ENCODE data around the gene CCDC171.

The CCDC171 gene

GRCh38 chr9:15975101-15975778 lies 422.4 kb downstream of the CCDC171 start:
- H3F3A ChIP-seq (ENCODE audit: insufficient read depth) = no peaks in the 10 kb centered on the region
- no peaks in the 10 kb centered on the region for H3K9me2 ChIP-seq (replicated peaks; ENCODE audit: insufficient read depth, low read length)
- H3K27me3 ChIP-seq (ENCODE audit: low read length) = no peaks in the 10 kb centered on the region
- no peak overlapping the region for H3K4me2 ChIP-seq (ENCODE audit: low read depth, low read length, poor library complexity, severe bottlenecking)
- H2AFZ ChIP-seq (ENCODE audit: low read depth, low read length, severe bottlenecking) = no peak overlapping the region
- no peak overlapping the region for H3K4me3 ChIP-seq (ENCODE audit: insufficient read depth, low read length, poor library complexity, severe bottlenecking)
- H3K9ac ChIP-seq (ENCODE audit: low read length) = no peak overlapping the region
- no peaks in the 10 kb centered on the region for H3K36me3 ChIP-seq (ENCODE audit: low read length)
- H3K79me2 ChIP-seq (ENCODE audit: insufficient read depth, low read length) = no peaks in the 10 kb centered on the region
- no peaks in the 10 kb centered on the region for H3K9me3 ChIP-seq (ENCODE audit: insufficient read depth, low read length)
- H4K20me1 ChIP-seq (ENCODE audit: low read depth, low read length) = no peaks in the 10 kb centered on the region
- no peak for TF ChIP-seq EZH2phosphoT487 (conservative IDR thresholded peaks at IDR 0.05; ENCODE audit: low read length)
- no peak for TF ChIP-seq CTCF (IDR thresholded peaks at IDR 0.05; ENCODE audit: insufficient read depth, low read length, poor library complexity, severe bottlenecking)
- H3K27ac ChIP-seq (ENCODE audit: low read depth, low read length) = no peak overlapping the region

GRCh38 chr9:15977438-15977837 lies 424.6 kb downstream of the CCDC171 start:
- no peak overlapping the region for H3K27ac ChIP-seq (ENCODE audit: low read depth, low read length)

GRCh38 chr9:15982182-15982581 lies 429.3 kb downstream of the CCDC171 start:
- Histone ChIP-seq H3K36me3 (ENCODE audit: low read length) (no peaks in the 10 kb centered on the region), H3K4me3 (ENCODE audit: insufficient read depth, low read length, poor library complexity, severe bottlenecking) (no peak overlapping the region), H3K9ac (ENCODE audit: low read length) (no peak overlapping the region), H3F3A (ENCODE audit: insufficient read depth) (no peaks in the 10 kb centered on the region), H3K27ac (ENCODE audit: low read depth, low read length) (no peak overlapping the region), H3K9me2 (replicated peaks; ENCODE audit: insufficient read depth, low read length) (no peaks in the 10 kb centered on the region), H2AFZ (ENCODE audit: low read depth, low read length, severe bottlenecking) (no peak overlapping the region), H3K27me3 (ENCODE audit: low read length) (no peaks in the 10 kb centered on the region), H4K20me1 (ENCODE audit: low read depth, low read length) (no peaks in the 10 kb centered on the region), H3K4me2 (ENCODE audit: low read depth, low read length, poor library complexity, severe bottlenecking) (no peak overlapping the region), H3K79me2 (ENCODE audit: insufficient read depth, low read length) (no peaks in the 10 kb centered on the region), H3K9me3 (ENCODE audit: insufficient read depth, low read length) (no peaks in the 10 kb centered on the region)
- TF ChIP-seq CTCF (IDR thresholded peaks at IDR 0.05; ENCODE audit: insufficient read depth, low read length, poor library complexity, severe bottlenecking) = no peak
- no peak for TF ChIP-seq EZH2phosphoT487 (conservative IDR thresholded peaks at IDR 0.05; ENCODE audit: low read length)

More at GRCh38 chr9:15977438-15977837, 424.6 kb downstream of the CCDC171 start:
- no peak for TF ChIP-seq EZH2phosphoT487 (conservative IDR thresholded peaks at IDR 0.05; ENCODE audit: low read length)
- TF ChIP-seq CTCF (IDR thresholded peaks at IDR 0.05; ENCODE audit: insufficient read depth, low read length, poor library complexity, severe bottlenecking) = no peak
- H3F3A ChIP-seq (ENCODE audit: insufficient read depth) = no peaks in the 10 kb centered on the region
- H3K9ac ChIP-seq (ENCODE audit: low read length) = no peak overlapping the region
- no peaks in the 10 kb centered on the region for H4K20me1 ChIP-seq (ENCODE audit: low read depth, low read length)
- H3K4me2 ChIP-seq (ENCODE audit: low read depth, low read length, poor library complexity, severe bottlenecking) = no peak overlapping the region
- H2AFZ ChIP-seq (ENCODE audit: low read depth, low read length, severe bottlenecking) = no peak overlapping the region
- H3K79me2 ChIP-seq (ENCODE audit: insufficient read depth, low read length) = no peaks in the 10 kb centered on the region
- no peaks in the 10 kb centered on the region for H3K9me2 ChIP-seq (replicated peaks; ENCODE audit: insufficient read depth, low read length)
- H3K4me3 ChIP-seq (ENCODE audit: insufficient read depth, low read length, poor library complexity, severe bottlenecking) = no peak overlapping the region
- no peaks in the 10 kb centered on the region for H3K27me3 ChIP-seq (ENCODE audit: low read length)
- H3K9me3 ChIP-seq (ENCODE audit: insufficient read depth, low read length) = no peaks in the 10 kb centered on the region
- no peaks in the 10 kb centered on the region for H3K36me3 ChIP-seq (ENCODE audit: low read length)

Data from SU-DHL-6 (cell line).